ENCODE data around the gene SLC7A1. TPM values are rescaled to one million over a fixed set of nuclear protein-coding genes. Genes with fewer than 3 reads are reported as not detected.

The SLC7A1 gene
- total RNA-seq, 1 experiment from 2014 or later: 9.8 TPM

- in situ Hi-C loops (cut with HindIII; ENCODE audit: low sequenced_read_pairs): no loop called here
- DNase-seq (ENCODE audit: low spot score): no peak
Measured at GRCh38 chr13:29482504-29482903, 113.0 kb downstream of the SLC7A1 start.

- in situ Hi-C loops (cut with HindIII; ENCODE audit: low sequenced_read_pairs): no loop called here
- no peak for DNase-seq (ENCODE audit: low spot score)
Measured at GRCh38 chr13:29481603-29482002, 113.9 kb downstream of the SLC7A1 start.

DNA sequence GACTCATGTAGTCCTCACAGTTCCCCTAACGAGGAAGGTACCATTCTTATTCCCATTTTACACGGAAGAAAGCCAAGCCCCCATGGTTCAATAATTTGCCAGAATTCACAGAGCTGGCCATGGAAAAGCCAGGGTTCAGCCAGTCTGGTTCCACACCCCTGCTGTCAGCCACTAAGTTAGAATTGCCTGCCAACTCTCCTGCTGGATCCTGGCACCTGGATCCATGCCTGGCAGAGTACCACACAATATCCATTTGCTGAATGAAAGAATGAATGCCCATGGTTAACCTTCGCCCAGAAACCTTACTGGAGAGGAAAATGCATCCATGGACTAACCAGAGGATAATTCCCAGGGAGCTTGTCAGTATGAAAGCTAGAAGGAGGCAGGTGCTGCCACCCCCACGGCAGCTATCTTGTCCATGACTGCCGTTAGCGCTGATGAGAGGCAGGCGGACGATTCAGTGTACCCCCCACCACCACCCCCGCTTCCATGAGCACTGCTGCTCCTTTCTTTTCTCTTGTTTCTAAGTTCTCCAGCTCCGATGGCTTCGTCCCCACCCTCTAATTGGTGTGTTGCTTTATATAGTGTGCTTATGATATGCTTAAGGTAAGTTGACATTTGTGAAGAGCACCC lies 114.5 kb downstream of the SLC7A1 start:
- peak; percentile 92 for DNase-seq (ENCODE audit: low spot score)
- in situ Hi-C loops (cut with HindIII; ENCODE audit: low sequenced_read_pairs): no loop called here

- no peak for DNase-seq (ENCODE audit: low spot score)
- in situ Hi-C loops (cut with HindIII; ENCODE audit: low sequenced_read_pairs): no loop called here
Measured at GRCh38 chr13:29479716-29480492, 115.6 kb downstream of the SLC7A1 start.

GRCh38 chr13:29476046-29476445 lies 119.4 kb downstream of the SLC7A1 start:
- DNase-seq (ENCODE audit: low spot score): no peak
- in situ Hi-C loops (cut with HindIII; ENCODE audit: low sequenced_read_pairs): no loop called here

GRCh38 chr13:29474991-29475390 lies 120.5 kb downstream of the SLC7A1 start:
- in situ Hi-C loops (cut with HindIII; ENCODE audit: low sequenced_read_pairs): no loop called here
- no peak for DNase-seq (ENCODE audit: low spot score)

DNA sequence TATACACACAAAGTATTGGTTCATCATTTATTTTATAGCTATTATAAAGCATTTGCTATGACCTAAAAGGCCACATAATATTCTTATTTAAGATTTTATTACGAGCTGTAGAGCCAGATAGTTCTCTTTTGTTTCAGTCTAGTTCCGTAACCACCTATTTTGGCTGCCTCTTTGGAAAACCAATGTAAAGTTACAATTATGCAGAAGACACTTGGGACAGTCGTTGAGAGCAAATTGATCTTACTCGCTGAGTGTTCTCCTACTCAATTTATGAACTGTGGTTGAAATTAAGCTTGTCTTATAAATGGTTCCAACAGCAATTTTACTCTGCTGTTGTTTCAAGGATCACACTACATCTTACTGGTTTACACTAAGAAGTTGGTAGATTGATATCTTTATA lies 122.3 kb downstream of the SLC7A1 start:
- in situ Hi-C loops (cut with HindIII; ENCODE audit: low sequenced_read_pairs): no loop called here
- no peak for DNase-seq (ENCODE audit: low spot score)

DNA sequence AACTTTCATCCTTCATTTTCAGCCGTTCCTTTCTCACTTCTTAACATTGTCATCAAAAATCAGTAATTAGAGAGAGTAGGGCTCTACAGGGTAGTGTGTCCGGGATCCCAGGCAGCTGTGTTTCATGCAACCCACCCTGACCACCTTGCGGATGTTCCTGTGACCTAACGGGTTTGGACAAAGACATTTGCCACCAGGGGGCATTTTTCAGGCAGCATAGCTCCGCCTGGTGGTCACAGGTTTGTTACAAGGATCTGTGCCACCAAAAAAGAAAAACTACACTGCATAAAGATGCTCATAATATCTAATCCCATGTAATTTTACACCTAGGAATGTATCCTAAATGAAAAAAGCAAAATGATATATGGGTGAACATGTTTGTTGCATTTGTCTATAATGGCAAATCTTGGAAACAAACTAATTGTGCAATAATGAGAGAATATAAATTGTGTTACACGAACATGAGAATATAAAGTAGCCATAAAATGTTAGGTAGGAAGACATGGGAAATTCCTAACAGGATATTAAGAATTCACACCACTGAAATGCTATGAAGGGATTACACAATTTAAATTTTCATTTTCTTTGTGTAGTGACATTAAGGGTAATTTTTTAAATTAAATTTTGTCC lies 123.0 kb downstream of the SLC7A1 start:
- DNase-seq (ENCODE audit: low spot score): peak; percentile 16
- in situ Hi-C loops (cut with HindIII; ENCODE audit: low sequenced_read_pairs): no loop called here

- no peak for DNase-seq (ENCODE audit: low spot score)
- in situ Hi-C loops (cut with HindIII; ENCODE audit: low sequenced_read_pairs): no loop called here
Measured at GRCh38 chr13:29471551-29471950, 123.9 kb downstream of the SLC7A1 start.

DNA sequence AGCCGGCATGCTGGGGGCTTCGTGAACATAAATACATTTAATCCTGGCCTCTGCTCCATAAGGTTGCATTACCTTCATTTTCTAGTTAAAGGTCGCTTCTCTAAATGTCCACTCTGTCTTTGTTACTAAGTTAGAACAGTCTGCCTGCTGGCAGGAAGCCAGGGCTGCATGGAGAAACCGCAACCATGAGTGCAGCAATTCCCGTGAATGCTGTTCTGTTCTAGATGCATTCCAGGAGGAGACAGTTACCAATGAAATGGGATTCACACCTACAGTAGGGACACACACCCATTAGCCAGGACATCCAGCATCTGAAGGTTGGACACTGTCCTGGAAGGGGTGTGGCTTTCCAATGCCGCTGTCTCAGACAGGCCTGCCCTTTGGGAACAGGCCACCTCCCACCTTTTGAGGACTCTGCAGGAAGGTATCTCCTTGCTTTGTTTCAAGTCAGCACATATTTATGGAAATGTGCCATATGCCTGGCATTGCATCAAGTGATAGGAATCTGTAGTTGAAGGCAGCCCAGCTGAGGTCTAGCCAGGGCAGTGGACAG lies 129.7 kb downstream of the SLC7A1 start:
- in situ Hi-C loops (cut with HindIII; ENCODE audit: low sequenced_read_pairs): no loop called here
- peak; percentile 23 for DNase-seq (ENCODE audit: low spot score)

- no peak for DNase-seq (ENCODE audit: low spot score)
- in situ Hi-C loops (cut with HindIII; ENCODE audit: low sequenced_read_pairs): no loop called here
Measured at GRCh38 chr13:29464105-29464679, 131.3 kb downstream of the SLC7A1 start.

DNA sequence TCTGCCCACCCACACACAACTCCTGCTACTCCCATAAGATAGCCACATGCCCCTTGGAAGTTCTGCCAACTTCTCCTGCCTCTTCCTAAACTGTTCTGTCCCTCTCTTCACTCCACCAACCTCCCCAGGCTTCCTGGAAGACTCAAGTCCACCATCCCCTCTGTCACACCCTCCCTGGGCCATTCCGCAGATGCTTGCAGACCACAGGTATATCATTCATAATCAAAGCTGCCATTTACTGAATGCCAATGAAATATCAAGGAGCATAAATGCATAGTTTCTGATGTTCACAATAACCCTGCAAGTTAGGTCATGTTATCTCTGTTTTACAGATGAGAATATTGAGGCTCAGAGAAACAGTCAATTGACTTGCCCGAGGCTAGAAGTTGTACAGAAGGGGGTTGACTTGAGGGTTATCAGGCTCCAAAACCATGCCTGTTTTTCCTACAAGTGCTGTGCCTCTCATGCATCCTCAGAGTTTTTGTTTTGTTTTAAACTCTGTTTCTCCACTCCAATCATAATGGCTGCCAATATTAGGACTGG lies 135.6 kb downstream of the SLC7A1 start:
- DNase-seq (ENCODE audit: low spot score): no peak
- in situ Hi-C loops (cut with HindIII; ENCODE audit: low sequenced_read_pairs): no loop called here
